ENCODE results near the gene DENND4C.

Gene DENND4C

DNA sequence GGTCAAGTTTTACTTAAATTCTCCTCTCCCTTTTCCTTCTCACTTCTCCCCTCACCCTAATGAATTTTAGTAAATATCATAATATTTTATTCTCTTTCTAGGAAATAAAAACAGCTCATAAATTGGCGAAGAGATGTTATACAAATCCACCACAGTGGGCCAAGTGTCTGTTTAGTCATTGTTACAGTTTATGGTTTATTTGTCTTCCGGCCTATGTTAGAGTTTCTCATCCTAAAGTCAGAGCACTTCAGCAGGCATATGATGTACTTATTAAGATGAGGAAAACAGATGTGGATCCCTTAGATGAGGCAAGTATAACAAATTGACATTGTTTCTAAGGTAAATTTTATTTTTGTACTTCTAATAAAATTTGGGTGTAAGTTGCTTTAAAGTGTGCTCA lies 101.4 kb downstream of the DENND4C start:
- TF ChIP-seq, protein P1, sequence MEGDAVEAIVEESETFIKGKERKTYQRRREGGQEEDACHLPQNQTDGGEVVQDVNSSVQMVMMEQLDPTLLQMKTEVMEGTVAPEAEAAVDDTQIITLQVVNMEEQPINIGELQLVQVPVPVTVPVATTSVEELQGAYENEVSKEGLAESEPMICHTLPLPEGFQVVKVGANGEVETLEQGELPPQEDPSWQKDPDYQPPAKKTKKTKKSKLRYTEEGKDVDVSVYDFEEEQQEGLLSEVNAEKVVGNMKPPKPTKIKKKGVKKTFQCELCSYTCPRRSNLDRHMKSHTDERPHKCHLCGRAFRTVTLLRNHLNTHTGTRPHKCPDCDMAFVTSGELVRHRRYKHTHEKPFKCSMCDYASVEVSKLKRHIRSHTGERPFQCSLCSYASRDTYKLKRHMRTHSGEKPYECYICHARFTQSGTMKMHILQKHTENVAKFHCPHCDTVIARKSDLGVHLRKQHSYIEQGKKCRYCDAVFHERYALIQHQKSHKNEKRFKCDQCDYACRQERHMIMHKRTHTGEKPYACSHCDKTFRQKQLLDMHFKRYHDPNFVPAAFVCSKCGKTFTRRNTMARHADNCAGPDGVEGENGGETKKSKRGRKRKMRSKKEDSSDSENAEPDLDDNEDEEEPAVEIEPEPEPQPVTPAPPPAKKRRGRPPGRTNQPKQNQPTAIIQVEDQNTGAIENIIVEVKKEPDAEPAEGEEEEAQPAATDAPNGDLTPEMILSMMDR (IDR thresholded peaks at IDR 0.05; ENCODE audit: insufficient read depth, low read length, poor library complexity, severe bottlenecking) = no peak
- DNase-seq (ENCODE audit: extremely low read depth, insufficient read length) = no peak

DNA sequence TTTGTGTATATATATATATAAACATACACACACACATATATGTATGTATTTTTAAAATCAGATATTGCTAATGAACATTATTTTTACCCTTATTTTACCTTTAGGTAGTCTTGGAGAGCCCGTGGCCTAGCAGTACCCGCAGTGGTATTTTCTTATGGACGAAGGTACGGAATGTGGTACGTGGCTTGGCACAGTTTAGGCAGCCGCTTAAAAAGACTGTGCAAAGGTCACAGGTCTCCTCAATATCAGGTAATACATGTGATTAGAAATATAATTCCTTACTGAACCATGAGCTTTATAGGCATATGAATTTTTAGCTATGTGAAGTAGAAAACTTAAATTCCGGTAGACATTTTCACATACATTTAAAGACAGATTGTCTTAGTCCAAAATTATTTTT lies 105.7 kb downstream of the DENND4C start:
- no peak for DNase-seq (ENCODE audit: extremely low read depth, insufficient read length)
- H3K36me3 ChIP-seq (ENCODE audit: control insufficient read depth, insufficient read depth, low read length) = peaks cover 4% of the 10 kb centered on the region
- no peak overlapping the region for H3K4me3 ChIP-seq (replicated peaks; ENCODE audit: low read depth, low read length)
- TF ChIP-seq, protein P1 (IDR thresholded peaks at IDR 0.05; ENCODE audit: insufficient read depth, low read length, poor library complexity, severe bottlenecking) = no peak
- H3K27me3 ChIP-seq (replicated peaks; ENCODE audit: control insufficient read depth, insufficient read depth, low read length) = no peaks in the 10 kb centered on the region

More for the DNA sequence above, 101.4 kb downstream of the DENND4C start:
- H3K36me3 ChIP-seq (ENCODE audit: control insufficient read depth, insufficient read depth, low read length) = peaks cover 4% of the 10 kb centered on the region
- no peak overlapping the region for H3K4me3 ChIP-seq (replicated peaks; ENCODE audit: low read depth, low read length)
- no peaks in the 10 kb centered on the region for H3K27me3 ChIP-seq (replicated peaks; ENCODE audit: control insufficient read depth, insufficient read depth, low read length)

DNA sequence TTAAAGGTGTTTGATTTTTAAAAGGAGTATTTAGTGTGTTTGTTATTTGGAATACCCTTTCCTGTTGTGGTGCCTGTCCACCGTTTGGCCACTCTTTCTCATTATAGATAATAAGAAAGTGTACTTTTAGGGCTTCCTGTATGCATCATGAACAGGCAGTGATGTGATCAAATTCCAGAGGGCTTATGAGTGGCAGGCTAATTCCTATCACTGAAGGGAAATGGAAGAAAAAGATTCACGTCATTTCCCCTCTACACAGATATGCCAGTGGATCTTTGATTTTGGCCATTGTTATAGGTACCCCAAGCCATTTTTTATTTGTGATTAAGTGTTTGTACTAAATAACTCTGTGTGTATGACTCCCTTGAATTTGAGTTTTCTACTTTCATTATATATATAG lies 112.5 kb downstream of the DENND4C start:
- Histone ChIP-seq H3K27me3 (replicated peaks; ENCODE audit: control insufficient read depth, insufficient read depth, low read length) (no peaks in the 10 kb centered on the region), H3K36me3 (ENCODE audit: control insufficient read depth, insufficient read depth, low read length) (peaks cover 3% of the 10 kb centered on the region), H3K4me3 (replicated peaks; ENCODE audit: low read depth, low read length) (no peak overlapping the region)
- DNase-seq (ENCODE audit: extremely low read depth, insufficient read length) = no peak
- TF ChIP-seq, protein P1 (IDR thresholded peaks at IDR 0.05; ENCODE audit: insufficient read depth, low read length, poor library complexity, severe bottlenecking) = no peak

DNA sequence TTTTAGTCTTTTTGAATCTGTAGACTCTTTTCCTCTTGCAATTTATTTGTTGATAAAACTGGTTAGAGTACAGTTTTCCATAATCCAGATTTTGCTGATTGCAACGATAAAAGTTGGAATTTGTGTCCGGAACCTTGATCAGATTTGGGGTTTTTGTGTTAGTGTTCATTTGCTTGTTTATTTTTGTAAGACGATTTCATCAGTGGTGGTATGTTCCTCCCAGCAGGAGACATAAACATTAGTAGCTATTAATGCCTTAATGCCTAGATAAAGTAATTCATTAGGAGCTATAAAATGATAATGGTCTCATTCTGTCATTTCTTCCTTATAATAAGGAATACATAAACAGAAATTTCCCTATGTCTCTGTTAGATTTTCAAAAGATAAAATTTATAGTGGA lies 128.2 kb downstream of the DENND4C start:
- peaks cover 3% of the 10 kb centered on the region for H3K36me3 ChIP-seq (ENCODE audit: control insufficient read depth, insufficient read depth, low read length)
- H3K27me3 ChIP-seq (replicated peaks; ENCODE audit: control insufficient read depth, insufficient read depth, low read length) = no peaks in the 10 kb centered on the region
- DNase-seq (ENCODE audit: extremely low read depth, insufficient read length) = no peak
- TF ChIP-seq, protein P1 (IDR thresholded peaks at IDR 0.05; ENCODE audit: insufficient read depth, low read length, poor library complexity, severe bottlenecking) = no peak
- H3K4me3 ChIP-seq (replicated peaks; ENCODE audit: low read depth, low read length) = no peak overlapping the region

DNA sequence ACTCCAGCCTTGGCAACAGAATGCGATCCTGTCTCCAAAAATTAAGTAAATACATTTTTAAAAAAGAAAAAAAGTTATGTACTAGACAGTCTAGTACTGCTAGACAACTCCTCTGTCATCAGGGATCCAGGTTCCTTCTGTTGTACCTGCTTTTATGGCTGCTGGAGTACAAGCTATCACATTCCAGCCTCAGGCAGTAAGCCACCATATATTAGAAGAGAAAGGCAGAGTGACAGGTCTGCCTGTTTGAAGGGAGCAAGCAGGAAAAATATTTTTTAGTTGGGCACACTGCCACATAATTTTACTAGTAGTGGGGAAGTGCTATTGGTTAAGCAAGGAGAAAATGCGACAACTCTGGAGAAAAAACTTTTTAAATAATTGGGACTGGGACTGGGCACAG lies 138.6 kb downstream of the DENND4C start:
- Histone ChIP-seq H3K27me3 (replicated peaks; ENCODE audit: control insufficient read depth, insufficient read depth, low read length) (no peaks in the 10 kb centered on the region), H3K36me3 (ENCODE audit: control insufficient read depth, insufficient read depth, low read length) (peaks cover 2% of the 10 kb centered on the region), H3K4me3 (replicated peaks; ENCODE audit: low read depth, low read length) (no peak overlapping the region)
- TF ChIP-seq, protein P1 (IDR thresholded peaks at IDR 0.05; ENCODE audit: insufficient read depth, low read length, poor library complexity, severe bottlenecking) = no peak
- DNase-seq (ENCODE audit: extremely low read depth, insufficient read length) = no peak

DNA sequence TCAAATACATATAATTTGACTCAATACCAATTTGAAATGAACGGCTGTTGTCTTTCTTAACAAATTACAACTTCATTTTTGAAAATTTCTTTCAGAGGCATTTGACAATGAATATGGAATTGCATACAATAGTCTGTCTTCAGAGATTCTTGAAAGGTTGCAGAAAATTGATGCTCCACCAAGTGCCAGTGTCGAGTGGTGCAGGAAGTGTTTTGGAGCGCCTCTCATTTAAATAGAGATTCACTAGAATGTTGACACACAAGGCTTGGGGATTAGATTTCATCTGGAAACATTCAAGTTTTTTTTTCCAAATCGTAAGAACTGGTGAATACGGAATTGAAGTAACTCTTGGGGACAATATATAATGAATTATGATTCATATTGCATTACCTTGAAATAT lies 141.4 kb downstream of the DENND4C start:
- no peaks in the 10 kb centered on the region for H3K27me3 ChIP-seq (replicated peaks; ENCODE audit: control insufficient read depth, insufficient read depth, low read length)

More for the DNA sequence above, 141.4 kb downstream of the DENND4C start:
- H3K4me3 ChIP-seq (replicated peaks; ENCODE audit: low read depth, low read length) = no peak overlapping the region
- TF ChIP-seq, protein P1 (IDR thresholded peaks at IDR 0.05; ENCODE audit: insufficient read depth, low read length, poor library complexity, severe bottlenecking) = no peak
- peaks cover 15% of the 10 kb centered on the region for H3K36me3 ChIP-seq (ENCODE audit: control insufficient read depth, insufficient read depth, low read length)
- no peak for DNase-seq (ENCODE audit: extremely low read depth, insufficient read length)
